Cardiac fibroblast (primary cell): ENCODE results near the gene USP24.

Experiments
- DNase-seq, 2 donors: peaks; one replicate each; pipeline versions ENCODE4 v3.0.0 to v3.0.0-alpha.2; 2010; ENCODE audit warnings: low read depth in 2 of 2
- H3K4me3 ChIP-seq, 2 donors: replicated peaks in 1 of 2; 1 replicate in 1 of 2; 2 replicates in 1 of 2; pipeline ENCODE4 v1.5.1; 2011; ENCODE audit warnings: low read depth in 2 of 2, low read length in 2 of 2, mild to moderate bottlenecking in 2 of 2, moderate library complexity in 1 of 2
- CTCF ChIP-seq: IDR thresholded peaks from one replicate; pipeline ENCODE4 v1.5.1; 2011; ENCODE audit warnings: low read depth, mild to moderate bottlenecking, low read length, inconsistent platforms

USP24 gene

DNA sequence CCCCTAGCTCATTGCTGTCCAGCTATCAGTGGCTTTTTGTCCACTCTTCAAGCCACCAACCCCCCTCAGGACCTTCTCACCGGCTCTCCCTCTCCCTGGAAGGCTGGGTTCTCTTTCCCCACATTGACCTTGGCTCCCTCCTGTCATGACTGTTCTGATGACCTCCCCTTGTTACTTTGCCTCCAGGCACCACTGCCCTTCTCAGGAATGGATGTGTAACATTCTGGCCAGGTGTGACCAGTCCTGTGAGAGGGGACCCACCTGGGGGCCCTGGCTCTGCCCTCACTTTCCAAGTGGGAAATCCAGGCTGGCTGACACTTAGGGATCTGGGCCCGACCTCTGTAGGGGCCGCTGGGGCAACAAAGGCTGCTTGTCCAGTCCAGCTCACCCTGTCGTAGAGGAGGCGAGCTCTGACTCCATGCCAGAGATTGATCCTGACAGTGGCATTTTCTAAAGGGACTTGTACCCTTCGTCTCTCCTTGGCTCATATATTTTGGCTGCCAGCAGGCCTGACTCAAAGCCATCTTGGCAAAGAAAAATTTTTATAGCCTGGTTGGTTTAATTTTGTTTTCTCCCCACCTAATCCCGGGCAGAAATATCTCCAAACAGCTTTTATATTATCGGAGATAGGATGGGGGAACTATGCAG is 37.9 kb upstream of the USP24 start:
- no peak overlapping the region for H3K4me3 ChIP-seq
- no peak for DNase-seq
- no peak for TF ChIP-seq CTCF

GRCh38 chr1:55250399-55251075 is 35.4 kb upstream of the USP24 start:
- no peak for DNase-seq
- no peak overlapping the region for H3K4me3 ChIP-seq
- no peak for TF ChIP-seq CTCF

DNA sequence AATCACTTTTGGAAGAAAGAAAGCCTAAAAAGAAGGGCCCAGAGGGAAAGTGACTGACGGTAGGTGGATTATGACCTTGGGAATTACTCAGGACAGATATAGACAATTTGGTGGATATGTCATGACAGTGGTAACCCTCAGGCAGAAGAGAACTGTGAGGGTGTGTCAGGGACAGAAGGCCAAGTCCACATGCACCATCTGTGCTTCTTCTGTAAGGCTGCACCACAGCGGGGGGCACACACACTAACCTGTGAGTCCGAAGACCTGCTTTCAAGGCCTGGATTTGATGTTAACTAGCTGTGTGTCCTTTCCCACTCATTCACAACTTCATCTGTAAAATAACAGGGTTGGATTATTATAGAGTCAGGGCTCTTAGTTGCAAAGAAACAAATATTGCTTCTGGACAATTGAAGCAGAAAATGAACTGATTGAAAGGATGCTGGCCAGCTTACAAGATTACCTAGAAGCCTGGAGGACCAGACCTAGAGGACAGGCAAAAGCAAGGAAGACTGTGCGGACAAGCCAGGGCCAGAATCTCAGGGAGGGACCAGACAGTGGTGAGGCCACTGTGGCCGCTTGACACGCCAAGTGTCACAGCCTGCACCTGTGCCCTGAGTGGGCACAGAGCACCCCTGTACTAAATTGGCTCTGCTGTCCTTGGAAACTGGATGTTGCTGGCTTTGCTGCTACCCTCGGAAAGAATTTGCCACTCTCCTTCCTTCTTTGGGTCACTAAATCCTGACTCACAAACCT is 34.7 kb upstream of the USP24 start:
- no peak for TF ChIP-seq CTCF
- no peak overlapping the region for H3K4me3 ChIP-seq
- DNase-seq: no peak

- no peak overlapping the region for H3K4me3 ChIP-seq
- TF ChIP-seq CTCF: no peak
- DNase-seq: no peak
Observed at GRCh38 chr1:55246896-55247295, 31.7 kb upstream of the USP24 start.

- no peak for DNase-seq
- no peak overlapping the region for H3K4me3 ChIP-seq
- TF ChIP-seq CTCF: no peak
Observed at GRCh38 chr1:55246331-55246730, 31.2 kb upstream of the USP24 start.

DNA sequence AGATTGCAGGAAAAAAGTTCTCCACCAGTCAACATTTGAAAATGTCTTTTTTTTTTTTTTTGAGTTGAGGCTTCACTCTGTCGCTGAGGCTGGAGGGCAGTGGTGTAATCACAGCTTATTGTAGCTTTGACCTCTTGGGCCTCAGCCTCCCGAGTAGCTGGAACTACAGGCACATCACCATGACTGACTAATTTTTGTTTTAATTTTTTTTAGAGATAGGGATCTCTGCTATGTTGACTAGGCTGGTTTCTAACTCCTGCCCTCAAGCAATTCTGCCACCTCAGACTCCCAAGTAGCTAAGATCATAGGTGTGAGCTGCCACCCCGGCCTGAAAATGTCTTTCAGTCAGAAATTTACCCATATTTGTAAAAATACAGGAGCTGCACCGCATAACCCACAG is 30.6 kb upstream of the USP24 start:
- DNase-seq: no peak
- no peak for TF ChIP-seq CTCF
- H3K4me3 ChIP-seq: no peak overlapping the region
